Liver (tissue), 3 donors: ENCODE data around the gene SH2D2A.

Experiments used
- EGR1 ChIP-seq, 2 donors: IDR thresholded peaks; 2 replicates each; pipeline ENCODE4 v1.6.1; 2016 to 2018; ENCODE audit warnings: antibody characterized with exemption in 2 of 2, low read depth in 2 of 2
- GABPA ChIP-seq, 2 donors: IDR thresholded peaks in 1 of 2; conservative IDR thresholded peaks in 1 of 2; 2 replicates each; pipeline ENCODE4 v1.6.1; 2016; ENCODE audit warnings: antibody characterized with exemption in 2 of 2, mild to moderate bottlenecking in 1 of 2, moderate library complexity in 1 of 2
- JUND ChIP-seq, 2 donors: IDR thresholded peaks; 2 replicates each; pipeline ENCODE4 v1.6.1; 2016; ENCODE audit warnings: antibody characterized with exemption in 2 of 2
- RAD21 ChIP-seq, 2 donors: IDR thresholded peaks; 2 replicates each; pipeline ENCODE4 v1.6.1; 2016; ENCODE audit warnings: antibody characterized with exemption in 2 of 2, mild to moderate bottlenecking in 2 of 2
- TAF1 ChIP-seq: conservative IDR thresholded peaks from 2 replicates; pipeline ENCODE4 v1.6.1; 2016; ENCODE audit warnings: antibody characterized with exemption, mild to moderate bottlenecking
- TF ChIP-seq, protein P1 (sequence below): fragments of 150-350 bp; IDR thresholded peaks from 2 replicates; pipeline ENCODE4 v1.5.1; 2017; ENCODE audit warnings: improper control_type of control experiment, low read depth, low read length; ENCODE audit not compliant: missing input control
- TF ChIP-seq, protein P2 (sequence below): IDR thresholded peaks from 2 replicates; pipeline ENCODE4 v1.6.1; 2016; ENCODE audit warnings: antibody characterized with exemption
- TF ChIP-seq, protein P3 (sequence below): IDR thresholded peaks from 2 replicates; pipeline ENCODE4 v1.6.1; 2016; ENCODE audit warnings: antibody characterized with exemption, mild to moderate bottlenecking
- donor health status: healthy.
- donor health status: healthy.

DNA sequence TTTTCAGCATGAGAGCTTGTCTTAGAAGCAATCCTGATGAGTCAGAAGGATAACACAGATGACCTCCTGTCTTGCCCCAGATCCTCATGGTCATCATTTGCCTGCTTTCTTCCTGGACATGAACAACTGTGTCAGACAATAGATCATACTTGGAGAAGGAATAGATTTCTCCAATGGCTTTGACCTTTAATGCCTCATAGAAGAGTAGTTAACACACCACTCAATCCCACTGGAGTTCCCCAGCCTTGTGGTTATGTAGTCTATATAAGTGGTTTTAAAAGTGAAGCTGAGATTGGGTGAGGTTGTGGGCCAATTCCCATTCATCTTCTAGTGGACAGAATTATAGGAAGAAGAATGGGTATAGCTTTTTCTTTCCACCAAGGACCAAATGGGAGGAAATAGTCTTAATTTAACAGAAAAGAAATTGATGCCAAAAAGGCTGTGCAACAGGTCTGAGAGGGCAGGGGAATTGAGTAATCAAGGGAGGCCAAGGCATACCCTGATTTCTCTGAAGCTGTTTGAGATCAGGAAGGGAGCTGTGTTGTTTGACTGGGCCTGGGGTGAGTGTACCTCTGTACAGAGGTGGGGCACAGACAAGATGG lies 35.0 kb downstream of the SH2D2A start:
- TF ChIP-seq, protein P1, sequence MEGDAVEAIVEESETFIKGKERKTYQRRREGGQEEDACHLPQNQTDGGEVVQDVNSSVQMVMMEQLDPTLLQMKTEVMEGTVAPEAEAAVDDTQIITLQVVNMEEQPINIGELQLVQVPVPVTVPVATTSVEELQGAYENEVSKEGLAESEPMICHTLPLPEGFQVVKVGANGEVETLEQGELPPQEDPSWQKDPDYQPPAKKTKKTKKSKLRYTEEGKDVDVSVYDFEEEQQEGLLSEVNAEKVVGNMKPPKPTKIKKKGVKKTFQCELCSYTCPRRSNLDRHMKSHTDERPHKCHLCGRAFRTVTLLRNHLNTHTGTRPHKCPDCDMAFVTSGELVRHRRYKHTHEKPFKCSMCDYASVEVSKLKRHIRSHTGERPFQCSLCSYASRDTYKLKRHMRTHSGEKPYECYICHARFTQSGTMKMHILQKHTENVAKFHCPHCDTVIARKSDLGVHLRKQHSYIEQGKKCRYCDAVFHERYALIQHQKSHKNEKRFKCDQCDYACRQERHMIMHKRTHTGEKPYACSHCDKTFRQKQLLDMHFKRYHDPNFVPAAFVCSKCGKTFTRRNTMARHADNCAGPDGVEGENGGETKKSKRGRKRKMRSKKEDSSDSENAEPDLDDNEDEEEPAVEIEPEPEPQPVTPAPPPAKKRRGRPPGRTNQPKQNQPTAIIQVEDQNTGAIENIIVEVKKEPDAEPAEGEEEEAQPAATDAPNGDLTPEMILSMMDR = no peak
- TF ChIP-seq, protein P2, sequence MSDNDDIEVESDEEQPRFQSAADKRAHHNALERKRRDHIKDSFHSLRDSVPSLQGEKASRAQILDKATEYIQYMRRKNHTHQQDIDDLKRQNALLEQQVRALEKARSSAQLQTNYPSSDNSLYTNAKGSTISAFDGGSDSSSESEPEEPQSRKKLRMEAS = no peak
- TF ChIP-seq, protein P3, sequence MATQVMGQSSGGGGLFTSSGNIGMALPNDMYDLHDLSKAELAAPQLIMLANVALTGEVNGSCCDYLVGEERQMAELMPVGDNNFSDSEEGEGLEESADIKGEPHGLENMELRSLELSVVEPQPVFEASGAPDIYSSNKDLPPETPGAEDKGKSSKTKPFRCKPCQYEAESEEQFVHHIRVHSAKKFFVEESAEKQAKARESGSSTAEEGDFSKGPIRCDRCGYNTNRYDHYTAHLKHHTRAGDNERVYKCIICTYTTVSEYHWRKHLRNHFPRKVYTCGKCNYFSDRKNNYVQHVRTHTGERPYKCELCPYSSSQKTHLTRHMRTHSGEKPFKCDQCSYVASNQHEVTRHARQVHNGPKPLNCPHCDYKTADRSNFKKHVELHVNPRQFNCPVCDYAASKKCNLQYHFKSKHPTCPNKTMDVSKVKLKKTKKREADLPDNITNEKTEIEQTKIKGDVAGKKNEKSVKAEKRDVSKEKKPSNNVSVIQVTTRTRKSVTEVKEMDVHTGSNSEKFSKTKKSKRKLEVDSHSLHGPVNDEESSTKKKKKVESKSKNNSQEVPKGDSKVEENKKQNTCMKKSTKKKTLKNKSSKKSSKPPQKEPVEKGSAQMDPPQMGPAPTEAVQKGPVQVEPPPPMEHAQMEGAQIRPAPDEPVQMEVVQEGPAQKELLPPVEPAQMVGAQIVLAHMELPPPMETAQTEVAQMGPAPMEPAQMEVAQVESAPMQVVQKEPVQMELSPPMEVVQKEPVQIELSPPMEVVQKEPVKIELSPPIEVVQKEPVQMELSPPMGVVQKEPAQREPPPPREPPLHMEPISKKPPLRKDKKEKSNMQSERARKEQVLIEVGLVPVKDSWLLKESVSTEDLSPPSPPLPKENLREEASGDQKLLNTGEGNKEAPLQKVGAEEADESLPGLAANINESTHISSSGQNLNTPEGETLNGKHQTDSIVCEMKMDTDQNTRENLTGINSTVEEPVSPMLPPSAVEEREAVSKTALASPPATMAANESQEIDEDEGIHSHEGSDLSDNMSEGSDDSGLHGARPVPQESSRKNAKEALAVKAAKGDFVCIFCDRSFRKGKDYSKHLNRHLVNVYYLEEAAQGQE = no peak
- TF ChIP-seq TAF1 = no peak
- no peak for TF ChIP-seq JUND (IDR thresholded peaks at IDR 0.05)
- no peak for TF ChIP-seq GABPA (IDR thresholded peaks at IDR 0.05 in 1 of 2, conservative IDR thresholded peaks at IDR 0.05 in 1 of 2)
- TF ChIP-seq RAD21 (IDR thresholded peaks at IDR 0.05) = no peak
- TF ChIP-seq EGR1 (IDR thresholded peaks at IDR 0.05; ENCODE audit: low read depth in 2 of 2) = no peak
